ENCODE results near the gene FDPS. TPM values are rescaled to one million over a fixed set of nuclear protein-coding genes. Genes with fewer than 3 reads are reported as not detected.
A peak's percentile ranks its signal among the peaks of the same experiment; 100 is the strongest.

The FDPS gene
- total RNA-seq, 1 donor from 2014 or later = 361 TPM

DNA sequence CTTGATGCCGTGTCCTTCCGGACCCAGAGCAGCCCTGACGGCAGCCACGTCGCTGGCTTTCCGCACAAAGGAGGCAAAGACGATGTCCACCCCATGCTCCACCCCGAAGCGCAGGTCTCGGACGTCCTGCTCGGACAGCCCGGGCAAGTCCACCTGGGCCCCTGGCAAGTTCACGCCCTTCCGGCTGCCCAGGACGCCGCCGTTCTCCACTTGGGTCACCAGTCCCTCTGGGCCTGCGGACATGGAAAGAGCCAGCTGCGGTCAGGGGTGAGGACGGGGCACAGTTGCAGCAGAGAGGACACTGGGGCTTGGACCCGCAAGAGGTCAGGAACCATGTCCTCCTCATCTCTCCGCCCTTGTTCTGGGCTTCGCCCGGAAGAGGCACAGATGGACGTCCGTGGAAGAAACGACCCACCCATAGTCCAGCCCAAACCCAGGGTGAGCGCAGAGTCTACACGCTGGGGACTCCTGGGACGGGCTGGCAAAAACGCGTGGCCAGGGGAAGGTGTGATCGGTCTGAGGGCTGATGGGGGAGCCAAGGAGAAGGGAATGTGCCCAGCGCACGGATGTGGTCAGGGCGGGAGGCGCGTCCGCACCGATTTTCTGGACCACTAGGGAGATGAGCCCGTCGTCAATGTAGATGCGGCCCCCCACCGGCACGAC, 14.0 kb upstream of the FDPS start:
- Mint-ChIP-seq H3K36me3 (ENCODE audit: low read depth) (no peaks in the 10 kb centered on the region), H3K4me3 (ENCODE audit: low read depth) (no peak overlapping the region), H3K4me1 (ENCODE audit: low read depth) (peaks cover 8% of the 10 kb centered on the region), H3K27ac (no peak overlapping the region), H3K9me3 (no peaks in the 10 kb centered on the region), H3K27me3 (ENCODE audit: low read depth) (peaks cover 51% of the 10 kb centered on the region)
- intact Hi-C loops (cut with micrococcal nuclease) = no loop called here
- DNase-seq (ENCODE audit: low spot score) = no peak

DNA sequence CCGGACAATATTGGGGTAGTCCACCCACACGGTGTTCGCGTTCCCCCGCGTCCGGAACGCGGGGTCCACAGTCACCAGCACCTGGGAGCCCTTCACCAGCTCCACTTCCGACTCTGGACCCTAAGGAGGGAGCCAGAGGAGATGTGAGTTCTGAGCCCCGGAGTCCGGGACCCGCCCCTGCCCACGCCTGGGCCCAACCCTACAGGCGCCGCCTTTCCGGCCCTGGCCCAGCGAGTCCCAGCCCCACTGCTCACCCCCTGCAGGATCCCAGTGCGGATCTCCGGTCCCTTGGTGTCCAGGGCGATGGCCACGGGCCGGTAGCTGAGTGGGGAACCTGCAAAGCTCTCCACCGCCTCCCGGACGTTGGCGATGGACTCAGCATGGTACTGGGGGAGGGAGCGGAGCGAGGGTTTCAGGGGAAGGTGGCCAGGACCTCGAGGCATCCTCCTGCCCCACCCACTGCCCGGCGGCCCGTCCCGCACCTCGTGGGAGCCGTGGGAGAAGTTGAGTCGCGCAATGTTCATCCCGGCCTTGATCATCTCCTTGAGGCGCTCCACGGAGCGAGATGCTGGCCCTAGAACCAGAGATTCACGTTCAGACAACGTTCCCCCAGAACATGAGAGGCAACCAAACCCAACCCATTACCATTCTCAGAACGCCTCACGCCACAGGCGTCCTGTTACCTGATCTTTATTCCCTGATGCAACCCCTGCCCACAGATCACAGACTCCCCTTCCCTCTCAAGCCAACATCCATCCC, 13.3 kb upstream of the FDPS start:
- Mint-ChIP-seq H3K9me3 (no peaks in the 10 kb centered on the region), H3K4me1 (ENCODE audit: low read depth) (peaks cover 8% of the 10 kb centered on the region), H3K4me3 (ENCODE audit: low read depth) (no peak overlapping the region), H3K27ac (no peak overlapping the region), H3K36me3 (ENCODE audit: low read depth) (no peaks in the 10 kb centered on the region), H3K27me3 (ENCODE audit: low read depth) (peaks cover 48% of the 10 kb centered on the region)
- DNase-seq (ENCODE audit: low spot score) = no peak
- intact Hi-C loops (cut with micrococcal nuclease) = no loop called here

DNA sequence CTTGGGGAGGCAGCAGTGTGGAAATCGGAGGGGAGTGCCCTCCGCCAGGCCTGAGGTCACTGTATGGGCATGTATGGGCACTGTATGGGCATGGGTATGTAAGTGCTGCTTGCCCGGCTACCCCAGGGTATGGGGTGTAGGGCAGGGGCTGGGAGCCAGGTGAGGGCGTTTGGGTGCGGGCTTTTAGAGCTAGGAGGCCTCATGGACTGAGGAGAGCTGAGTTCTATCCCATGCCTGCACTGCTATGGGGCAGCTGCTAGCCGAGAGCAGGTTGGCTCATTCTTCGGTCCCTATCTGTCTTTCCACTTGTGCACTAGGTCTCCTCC, 12.8 kb upstream of the FDPS start:
- H3K4me3 Mint-ChIP-seq (ENCODE audit: low read depth) = no peak overlapping the region
- intact Hi-C loops (cut with micrococcal nuclease) = no loop called here

GRCh38 chr1:155296661-155297060, 12.0 kb upstream of the FDPS start:
- Mint-ChIP-seq H3K36me3 (ENCODE audit: low read depth) (no peaks in the 10 kb centered on the region), H3K27ac (no peak overlapping the region), H3K9me3 (no peaks in the 10 kb centered on the region), H3K4me1 (ENCODE audit: low read depth) (peaks cover 8% of the 10 kb centered on the region), H3K4me3 (ENCODE audit: low read depth) (no peak overlapping the region), H3K27me3 (ENCODE audit: low read depth) (peaks cover 43% of the 10 kb centered on the region)
- intact Hi-C loops (cut with micrococcal nuclease) = no loop called here
- DNase-seq (ENCODE audit: low spot score) = no peak

More for the DNA sequence above, 12.8 kb upstream of the FDPS start:
- DNase-seq (ENCODE audit: low spot score) = no peak
- H3K9me3 Mint-ChIP-seq = no peaks in the 10 kb centered on the region
- no peak overlapping the region for H3K27ac Mint-ChIP-seq
- H3K4me1 Mint-ChIP-seq (ENCODE audit: low read depth) = peaks cover 8% of the 10 kb centered on the region
- H3K27me3 Mint-ChIP-seq (ENCODE audit: low read depth) = peaks cover 48% of the 10 kb centered on the region
- H3K36me3 Mint-ChIP-seq (ENCODE audit: low read depth) = no peaks in the 10 kb centered on the region

DNA sequence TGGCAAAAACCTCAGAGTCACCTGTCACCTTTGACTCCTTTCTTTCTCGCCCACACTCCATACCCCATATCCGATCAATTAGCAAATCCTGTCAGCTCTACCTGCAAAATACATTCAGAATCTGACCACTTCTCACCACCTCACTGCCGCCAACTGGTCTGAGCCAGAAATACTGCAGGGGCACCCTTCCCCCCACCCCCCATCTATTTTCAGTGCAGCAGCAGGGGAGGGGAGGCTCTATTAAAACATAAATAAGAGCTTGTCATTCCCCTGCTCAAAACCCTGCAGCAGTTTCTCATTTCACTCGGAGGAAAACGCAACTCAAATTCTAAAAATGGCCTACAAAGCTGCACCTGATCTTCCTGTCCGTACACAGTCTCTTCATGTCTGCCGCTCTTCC, 11.3 kb upstream of the FDPS start:
- no peak overlapping the region for H3K4me3 Mint-ChIP-seq (ENCODE audit: low read depth)
- H3K27ac Mint-ChIP-seq = no peak overlapping the region
- no peak for DNase-seq (ENCODE audit: low spot score)
- intact Hi-C loops (cut with micrococcal nuclease) = no loop called here
- no peaks in the 10 kb centered on the region for H3K36me3 Mint-ChIP-seq (ENCODE audit: low read depth)
- H3K27me3 Mint-ChIP-seq (ENCODE audit: low read depth) = peaks cover 43% of the 10 kb centered on the region
- no peaks in the 10 kb centered on the region for H3K9me3 Mint-ChIP-seq
- H3K4me1 Mint-ChIP-seq (ENCODE audit: low read depth) = peaks cover 8% of the 10 kb centered on the region

DNA sequence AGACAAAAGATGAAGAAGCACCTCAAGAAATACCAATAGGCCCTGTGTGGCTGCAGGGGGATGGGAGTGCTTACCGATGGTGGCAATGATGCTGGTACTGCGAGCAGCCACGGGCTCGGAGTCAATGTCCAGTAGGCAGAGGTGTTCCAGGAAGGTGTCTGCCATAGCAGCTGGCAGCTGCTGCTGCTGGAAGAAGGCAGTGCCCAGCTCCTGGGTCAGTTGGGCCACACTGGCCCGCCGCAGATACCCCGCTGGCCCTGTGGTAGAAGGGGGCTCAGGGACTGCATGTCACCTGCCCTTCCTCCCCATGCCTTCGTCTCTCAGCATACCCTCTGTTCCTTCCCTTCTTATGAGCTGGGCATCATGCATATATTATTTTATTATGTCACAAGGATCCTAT, 8.6 kb upstream of the FDPS start:
- Mint-ChIP-seq H3K36me3 (ENCODE audit: low read depth) (no peaks in the 10 kb centered on the region), H3K4me3 (ENCODE audit: low read depth) (no peak overlapping the region), H3K4me1 (ENCODE audit: low read depth) (peaks cover 3% of the 10 kb centered on the region), H3K27me3 (ENCODE audit: low read depth) (peaks cover 26% of the 10 kb centered on the region), H3K27ac (no peak overlapping the region), H3K9me3 (no peaks in the 10 kb centered on the region)
- no peak for DNase-seq (ENCODE audit: low spot score)
- intact Hi-C loops (cut with micrococcal nuclease) = no loop called here

- Mint-ChIP-seq H3K4me3 (ENCODE audit: low read depth) (no peak overlapping the region), H3K27me3 (ENCODE audit: low read depth) (peaks cover 23% of the 10 kb centered on the region), H3K36me3 (ENCODE audit: low read depth) (no peaks in the 10 kb centered on the region), H3K4me1 (ENCODE audit: low read depth) (peaks cover under 1% of the 10 kb centered on the region), H3K27ac (no peak overlapping the region), H3K9me3 (no peaks in the 10 kb centered on the region)
- intact Hi-C loops (cut with micrococcal nuclease) = no loop called here
- no peak for DNase-seq (ENCODE audit: low spot score)
Observed at GRCh38 chr1:155300553-155301329, 7.9 kb upstream of the FDPS start.

GRCh38 chr1:155301342-155301841, 7.3 kb upstream of the FDPS start, which contains the start of gene PKLR:
TSS of gene PKLR (minus strand) at chr1:155301438. CDS start at chr1:155301395, 43 bp downstream.
- peaks cover 17% of the 10 kb centered on the region for H3K27me3 Mint-ChIP-seq (ENCODE audit: low read depth)
- no peak within 1 kb of the TSS for H3K4me3 Mint-ChIP-seq (ENCODE audit: low read depth)
- peaks cover 3% of the 10 kb centered on the region for H3K4me1 Mint-ChIP-seq (ENCODE audit: low read depth)
- intact Hi-C loops (cut with micrococcal nuclease) = no loop called here
- DNase-seq (ENCODE audit: low spot score) = no peak
- H3K36me3 Mint-ChIP-seq (ENCODE audit: low read depth) = no peaks in the 10 kb centered on the region
- H3K9me3 Mint-ChIP-seq = no peaks in the 10 kb centered on the region
- no peak within 1 kb of the TSS for H3K27ac Mint-ChIP-seq

DNA sequence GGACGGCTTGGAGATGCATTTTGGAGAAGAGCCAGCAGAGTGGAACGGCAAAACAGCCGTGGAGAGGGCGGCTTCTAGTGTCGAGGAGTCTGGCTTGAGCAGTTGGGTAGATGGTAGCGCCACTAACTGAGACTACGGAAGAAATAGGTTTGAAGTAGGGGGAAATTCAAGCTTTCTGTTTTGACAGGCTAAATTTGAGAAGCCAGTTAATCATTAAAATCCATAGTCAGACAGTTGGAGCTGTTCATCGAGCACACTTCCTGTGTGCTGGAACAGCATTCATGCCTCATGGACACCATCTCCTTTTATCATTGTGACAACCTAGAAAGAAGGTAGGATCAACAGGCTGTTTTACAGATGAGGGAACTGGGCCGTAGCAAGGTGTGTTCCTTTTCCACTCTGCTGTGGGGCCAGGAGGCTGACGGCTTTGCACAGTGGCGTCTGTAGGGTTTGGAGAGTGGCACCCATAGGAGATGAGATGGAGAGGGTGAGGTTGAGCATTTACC, 4.1 kb upstream of the FDPS start:
- Mint-ChIP-seq H3K4me3 (ENCODE audit: low read depth) (no peak overlapping the region), H3K4me1 (ENCODE audit: low read depth) (peaks cover 8% of the 10 kb centered on the region), H3K27me3 (ENCODE audit: low read depth) (no peaks in the 10 kb centered on the region), H3K9me3 (no peaks in the 10 kb centered on the region), H3K36me3 (ENCODE audit: low read depth) (peaks cover 5% of the 10 kb centered on the region), H3K27ac (no peak overlapping the region)
- intact Hi-C loops (cut with micrococcal nuclease) = loop anchor here (5.0 kb wide), 1 partner anchor 42 kb away; the partner anchor contains the start of gene SCAMP3
- DNase-seq (ENCODE audit: low spot score) = no peak

DNA sequence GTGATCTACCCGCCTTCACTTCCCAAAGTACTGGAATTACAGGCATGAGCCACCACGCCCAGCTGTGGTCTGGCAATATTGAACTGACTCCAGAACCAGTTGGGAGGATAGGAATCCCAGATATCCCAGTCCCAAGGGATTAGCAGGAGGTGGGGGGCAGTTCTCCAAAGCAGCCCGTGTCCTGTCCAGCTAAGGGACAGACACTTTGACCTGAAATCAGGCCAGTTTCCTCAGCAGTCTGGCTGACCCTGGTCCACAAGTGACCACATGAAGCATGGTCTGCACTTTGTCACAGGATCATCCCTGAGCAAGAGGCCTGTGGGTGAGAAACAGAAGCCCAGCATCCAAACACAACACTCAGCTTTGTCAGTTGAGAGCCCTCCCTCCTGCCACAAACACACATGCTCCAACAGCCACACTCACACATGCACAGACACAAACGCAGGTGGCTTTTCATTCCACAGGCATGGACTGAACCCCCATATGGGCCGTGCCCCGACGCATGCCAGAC, 2.7 kb upstream of the FDPS start:
- Mint-ChIP-seq H3K4me1 (ENCODE audit: low read depth) (peaks cover 17% of the 10 kb centered on the region), H3K4me3 (ENCODE audit: low read depth) (no peak overlapping the region), H3K27me3 (ENCODE audit: low read depth) (no peaks in the 10 kb centered on the region), H3K36me3 (ENCODE audit: low read depth) (peaks cover 18% of the 10 kb centered on the region), H3K27ac (peak overlapping the region; percentile 50), H3K9me3 (no peaks in the 10 kb centered on the region)
- DNase-seq (ENCODE audit: low spot score) = no peak
- intact Hi-C loops (cut with micrococcal nuclease) = loop anchor here (5.0 kb wide), 1 partner anchor 44 kb away; the partner anchor contains the start of gene SCAMP3

GRCh38 chr1:155307247-155307740, 1.4 kb upstream of the FDPS start:
- H3K27ac Mint-ChIP-seq = peak overlapping the region; percentile 97
- peaks cover 28% of the 10 kb centered on the region for H3K4me1 Mint-ChIP-seq (ENCODE audit: low read depth)
- DNase-seq (ENCODE audit: low spot score) = no peak
- intact Hi-C loops (cut with micrococcal nuclease) = loop anchor here (5.0 kb wide), 1 partner anchor 45 kb away; the partner anchor contains the start of gene SCAMP3
- no peaks in the 10 kb centered on the region for H3K27me3 Mint-ChIP-seq (ENCODE audit: low read depth)
- H3K4me3 Mint-ChIP-seq (ENCODE audit: low read depth) = no peak overlapping the region
- H3K36me3 Mint-ChIP-seq (ENCODE audit: low read depth) = peaks cover 30% of the 10 kb centered on the region
- H3K9me3 Mint-ChIP-seq = no peaks in the 10 kb centered on the region

GRCh38 chr1:155309423-155310021, 856 bp downstream of the FDPS start:
- peak overlapping the region; percentile 97 for H3K27ac Mint-ChIP-seq

More at GRCh38 chr1:155309423-155310021, 856 bp downstream of the FDPS start:
- H3K36me3 Mint-ChIP-seq (ENCODE audit: low read depth) = peaks cover 51% of the 10 kb centered on the region
- intact Hi-C loops (cut with micrococcal nuclease) = loop anchor here (1.0 to 5.0 kb wide), 3 partner anchors 11 to 47 kb away; partner anchors contain the start of genes CLK2, RUSC1 and SCAMP3
- DNase-seq (ENCODE audit: low spot score) = no peak
- H3K27me3 Mint-ChIP-seq (ENCODE audit: low read depth) = no peaks in the 10 kb centered on the region
- peaks cover 38% of the 10 kb centered on the region for H3K4me1 Mint-ChIP-seq (ENCODE audit: low read depth)
- no peaks in the 10 kb centered on the region for H3K9me3 Mint-ChIP-seq
- H3K4me3 Mint-ChIP-seq (ENCODE audit: low read depth) = peak overlapping the region; percentile 98
